HepG2 (cell line): Measurements from ENCODE around the gene TCFL5. TPM values are rescaled to one million over a fixed set of nuclear protein-coding genes. Genes with fewer than 3 reads are reported as not detected.

Experiments used
- ATAD3A ChIP-seq: sonication (generic); formaldehyde crosslinking; IDR thresholded peaks from 2 replicates; pipeline ENCODE4 v1.4.0; 2020; ENCODE audit warnings: missing genetic modification reagents
- ERF ChIP-seq: IDR thresholded peaks from 2 replicates; pipeline ENCODE4 v1.6.1; 2018; ENCODE audit warnings: missing biosample characterization, missing genetic modification reagents
- GATAD1 ChIP-seq: IDR thresholded peaks from 2 replicates; pipeline ENCODE4 v1.6.1; 2016; ENCODE audit warnings: missing genetic modification reagents, missing compliant biosample characterization
- KDM2A ChIP-seq: sonication (generic); formaldehyde crosslinking; IDR thresholded peaks from 2 replicates; pipeline ENCODE4 v1.4.0; 2020; ENCODE audit warnings: low read depth, missing genetic modification reagents, borderline replicate concordance
- KMT2B ChIP-seq: IDR thresholded peaks from 2 replicates; pipeline ENCODE4 v1.6.1; 2016; ENCODE audit warnings: missing genetic modification reagents, missing compliant biosample characterization
- MZF1 ChIP-seq: sonication (generic); formaldehyde crosslinking; IDR thresholded peaks from 2 replicates; pipeline ENCODE4 v1.8.1; 2023; ENCODE audit warnings: mild to moderate bottlenecking, missing genetic modification reagents, borderline replicate concordance
- REPIN1 ChIP-seq: sonication (generic); formaldehyde crosslinking; IDR thresholded peaks from 2 replicates; pipeline ENCODE4 v1.8.0; 2022; ENCODE audit warnings: missing genetic modification reagents, low read depth, mild to moderate bottlenecking, borderline replicate concordance
- REXO4 ChIP-seq: sonication (generic); formaldehyde crosslinking; IDR thresholded peaks from 2 replicates; pipeline ENCODE4 v1.8.0; 2022; ENCODE audit warnings: missing genetic modification reagents, mild to moderate bottlenecking, borderline replicate concordance
- RFXANK ChIP-seq: IDR thresholded peaks from 2 replicates; pipeline ENCODE4 v1.6.1; 2016
- SMARCC2 ChIP-seq: fragments of 450-650 bp; IDR thresholded peaks from 2 replicates; pipeline ENCODE4 v1.6.1; 2017; ENCODE audit warnings: antibody characterized with exemption, mild to moderate bottlenecking
- SMYD3 ChIP-seq: sonication (generic); formaldehyde crosslinking; IDR thresholded peaks from 2 replicates; pipeline ENCODE4 v1.8.1; 2023; ENCODE audit warnings: mild to moderate bottlenecking, missing genetic modification reagents
- SYNCRIP ChIP-seq: fragments of 200-400 bp; formaldehyde crosslinking; IDR thresholded peaks from 2 replicates; pipeline ENCODE4 v1.6.1; 2018; ENCODE audit warnings: mild to moderate bottlenecking, low read depth, low read length; ENCODE audit not compliant: insufficient read depth
- ZNF484 ChIP-seq: sonication (generic); formaldehyde crosslinking; IDR thresholded peaks from 2 replicates; pipeline ENCODE4 v1.5.1; 2020; ENCODE audit warnings: mild to moderate bottlenecking, low read depth, missing genetic modification reagents, borderline replicate concordance
- ZNF550 ChIP-seq: sonication (generic); formaldehyde crosslinking; IDR thresholded peaks from 2 replicates; pipeline ENCODE4 v1.4.0; 2020; ENCODE audit warnings: mild to moderate bottlenecking, missing genetic modification reagents, borderline replicate concordance
- ZNF619 ChIP-seq: sonication (generic); formaldehyde crosslinking; IDR thresholded peaks from 2 replicates; pipeline ENCODE4 v1.4.0; 2020; ENCODE audit warnings: mild to moderate bottlenecking, missing genetic modification reagents
- ZNF879 ChIP-seq: sonication (generic); formaldehyde crosslinking; IDR thresholded peaks from 2 replicates; pipeline ENCODE4 v1.8.1; 2023; ENCODE audit warnings: missing genetic modification reagents
- ZZZ3 ChIP-seq: sonication (generic); formaldehyde crosslinking; IDR thresholded peaks from 2 replicates; pipeline ENCODE4 v1.4.0; 2020; ENCODE audit warnings: missing genetic modification reagents, mild to moderate bottlenecking, borderline replicate concordance
- polyA plus RNA-seq, 8 experiments: library from polyadenylated mRNA; depleted of rRNA in 3 of 8; stranded (reverse) in 7 of 8; unstranded in 1 of 8; fragments of >200 nt; fragmentation: Illumina TruSeq in 4 of 8; extraction: Trizol in 4 of 8; gene quantifications; 2 replicates each; pipeline versions ENCODE4 v1.2.1 to v1.2.3, GENCODE V29; 2011 to 2016; ENCODE audit warnings: low read depth in 4 of 8, missing spikeins in 1 of 8, mixed read lengths in 1 of 8; ENCODE audit not compliant: insufficient read depth in 1 of 8
- total RNA-seq, 5 experiments: library from RNA; depleted of rRNA; stranded (reverse); fragments of >200 nt; fragmentation: Illumina TruSeq; extraction: Trizol; gene quantifications; 2 replicates each; pipeline ENCODE4 v1.2.3, GENCODE V29; 2016; ENCODE audit warnings: low read depth in 1 of 5
- TF ChIP-seq, protein P1 (sequence below), 2 experiments: fragments of 450-650 bp in 1 of 2; sonication (generic) in 1 of 2; formaldehyde crosslinking in 1 of 2; IDR thresholded peaks; 2 replicates each; pipeline versions ENCODE4 v1.6.1 to v1.8.0; 2016 to 2022; ENCODE audit warnings: antibody characterized with exemption in 1 of 2, mild to moderate bottlenecking in 1 of 2, missing genetic modification reagents in 1 of 2
- TF ChIP-seq, protein P2 (sequence below): sonication (generic); formaldehyde crosslinking; IDR thresholded peaks from 2 replicates; pipeline ENCODE4 v1.4.0; 2020; ENCODE audit warnings: mild to moderate bottlenecking, missing genetic modification reagents

The TCFL5 gene
- total and polyA plus RNA-seq, 2 of the 13 experiments (the other 11 are each of a cell fraction or from before 2014, with no cell fraction given): 14.8 to 20.0 TPM

DNA sequence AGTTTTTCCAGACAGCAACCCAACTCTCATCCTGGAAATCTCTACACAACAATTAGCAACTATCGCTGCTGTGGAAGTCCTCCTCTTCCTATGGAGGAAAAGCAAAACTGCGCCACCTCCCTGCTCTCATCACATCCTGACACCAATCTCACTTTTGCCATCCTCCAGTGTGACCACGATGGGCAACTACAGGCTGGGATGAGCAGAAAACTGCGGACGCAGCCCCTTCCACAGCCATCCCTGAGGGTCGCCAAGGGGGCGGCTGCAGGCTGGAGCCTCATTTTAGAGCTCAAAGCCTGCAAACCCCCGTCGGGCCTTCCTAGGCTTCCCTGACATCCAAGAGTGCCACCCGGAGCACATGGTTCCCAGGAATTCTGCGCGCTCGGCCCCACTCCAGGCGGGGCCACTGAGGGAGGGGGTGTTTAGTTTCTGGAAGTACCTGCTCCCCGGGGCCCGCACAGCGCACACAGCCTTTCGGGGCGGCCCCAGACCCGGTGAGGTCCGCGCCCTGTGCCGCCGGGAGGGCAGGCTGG, 1.2 kb downstream of the TCFL5 start (continued):
- TF ChIP-seq, protein P1, sequence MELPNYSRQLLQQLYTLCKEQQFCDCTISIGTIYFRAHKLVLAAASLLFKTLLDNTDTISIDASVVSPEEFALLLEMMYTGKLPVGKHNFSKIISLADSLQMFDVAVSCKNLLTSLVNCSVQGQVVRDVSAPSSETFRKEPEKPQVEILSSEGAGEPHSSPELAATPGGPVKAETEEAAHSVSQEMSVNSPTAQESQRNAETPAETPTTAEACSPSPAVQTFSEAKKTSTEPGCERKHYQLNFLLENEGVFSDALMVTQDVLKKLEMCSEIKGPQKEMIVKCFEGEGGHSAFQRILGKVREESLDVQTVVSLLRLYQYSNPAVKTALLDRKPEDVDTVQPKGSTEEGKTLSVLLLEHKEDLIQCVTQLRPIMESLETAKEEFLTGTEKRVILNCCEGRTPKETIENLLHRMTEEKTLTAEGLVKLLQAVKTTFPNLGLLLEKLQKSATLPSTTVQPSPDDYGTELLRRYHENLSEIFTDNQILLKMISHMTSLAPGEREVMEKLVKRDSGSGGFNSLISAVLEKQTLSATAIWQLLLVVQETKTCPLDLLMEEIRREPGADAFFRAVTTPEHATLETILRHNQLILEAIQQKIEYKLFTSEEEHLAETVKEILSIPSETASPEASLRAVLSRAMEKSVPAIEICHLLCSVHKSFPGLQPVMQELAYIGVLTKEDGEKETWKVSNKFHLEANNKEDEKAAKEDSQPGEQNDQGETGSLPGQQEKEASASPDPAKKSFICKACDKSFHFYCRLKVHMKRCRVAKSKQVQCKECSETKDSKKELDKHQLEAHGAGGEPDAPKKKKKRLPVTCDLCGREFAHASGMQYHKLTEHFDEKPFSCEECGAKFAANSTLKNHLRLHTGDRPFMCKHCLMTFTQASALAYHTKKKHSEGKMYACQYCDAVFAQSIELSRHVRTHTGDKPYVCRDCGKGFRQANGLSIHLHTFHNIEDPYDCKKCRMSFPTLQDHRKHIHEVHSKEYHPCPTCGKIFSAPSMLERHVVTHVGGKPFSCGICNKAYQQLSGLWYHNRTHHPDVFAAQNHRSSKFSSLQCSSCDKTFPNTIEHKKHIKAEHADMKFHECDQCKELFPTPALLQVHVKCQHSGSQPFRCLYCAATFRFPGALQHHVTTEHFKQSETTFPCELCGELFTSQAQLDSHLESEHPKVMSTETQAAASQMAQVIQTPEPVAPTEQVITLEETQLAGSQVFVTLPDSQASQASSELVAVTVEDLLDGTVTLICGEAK (IDR thresholded peaks at IDR 0.05): no peak
- TF ChIP-seq, protein P1 (CRISPR knock-in tag; IDR thresholded peaks at IDR 0.05): no peak; the same call in 1 of the 2 replicates
- no peak for TF ChIP-seq REXO4 (CRISPR knock-in tag)
- TF ChIP-seq SYNCRIP: no peak
- TF ChIP-seq SMARCC2: no peak
- TF ChIP-seq ZNF484: no peak
- no peak for TF ChIP-seq ZNF550
- no peak for TF ChIP-seq SMYD3 (CRISPR knock-in tag)
- no peak for TF ChIP-seq REPIN1
- no peak for TF ChIP-seq MZF1
- no peak for TF ChIP-seq KDM2A (CRISPR knock-in tag)
- TF ChIP-seq ZNF879: no peak
- no peak for TF ChIP-seq KMT2B (CRISPR knock-in tag)
- TF ChIP-seq ERF (CRISPR knock-in tag): no peak
- no peak for TF ChIP-seq ZZZ3
- TF ChIP-seq, protein P2, sequence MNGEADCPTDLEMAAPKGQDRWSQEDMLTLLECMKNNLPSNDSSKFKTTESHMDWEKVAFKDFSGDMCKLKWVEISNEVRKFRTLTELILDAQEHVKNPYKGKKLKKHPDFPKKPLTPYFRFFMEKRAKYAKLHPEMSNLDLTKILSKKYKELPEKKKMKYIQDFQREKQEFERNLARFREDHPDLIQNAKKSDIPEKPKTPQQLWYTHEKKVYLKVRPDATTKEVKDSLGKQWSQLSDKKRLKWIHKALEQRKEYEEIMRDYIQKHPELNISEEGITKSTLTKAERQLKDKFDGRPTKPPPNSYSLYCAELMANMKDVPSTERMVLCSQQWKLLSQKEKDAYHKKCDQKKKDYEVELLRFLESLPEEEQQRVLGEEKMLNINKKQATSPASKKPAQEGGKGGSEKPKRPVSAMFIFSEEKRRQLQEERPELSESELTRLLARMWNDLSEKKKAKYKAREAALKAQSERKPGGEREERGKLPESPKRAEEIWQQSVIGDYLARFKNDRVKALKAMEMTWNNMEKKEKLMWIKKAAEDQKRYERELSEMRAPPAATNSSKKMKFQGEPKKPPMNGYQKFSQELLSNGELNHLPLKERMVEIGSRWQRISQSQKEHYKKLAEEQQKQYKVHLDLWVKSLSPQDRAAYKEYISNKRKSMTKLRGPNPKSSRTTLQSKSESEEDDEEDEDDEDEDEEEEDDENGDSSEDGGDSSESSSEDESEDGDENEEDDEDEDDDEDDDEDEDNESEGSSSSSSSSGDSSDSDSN: peak; percentile 24; the same call in 1 of the 2 replicates
- no peak for TF ChIP-seq ATAD3A (CRISPR knock-in tag)
- no peak for TF ChIP-seq RFXANK (CRISPR knock-in tag)
- no peak for TF ChIP-seq GATAD1 (CRISPR knock-in tag)
- no peak for TF ChIP-seq ZNF619 (CRISPR knock-in tag)
